Adrenal gland (tissue), 12 donors: ENCODE measurements around the gene MAP3K7CL. TPM values are rescaled to one million over a fixed set of nuclear protein-coding genes. Genes with fewer than 3 reads are reported as not detected.
A peak's percentile ranks its signal among the peaks of the same experiment; 100 is the strongest.
"Not testable (repeated sequence)": the region's sequence is repeated elsewhere in the genome, so short reads cannot be mapped to it uniquely, and the experiment has no call there.

ENCODE experiments used
- DNase-seq, 7 donors: peaks; one replicate each; pipeline ENCODE4 v3.0.0-alpha.2; 2019 to 2020
- H3K27ac ChIP-seq, 5 donors: fragments of 200-600 bp; sonication (generic) in 4 of 5; 1 replicate in 3 of 5; 2 replicates in 2 of 5; pipeline versions ENCODE4 v1.5.1 to v1.8.0; 2016 to 2020; ENCODE audit warnings: mild to moderate bottlenecking in 1 of 5
- H3K27me3 ChIP-seq: fragments of 200-600 bp; 2 replicates; pipeline ENCODE4 v1.8.0; 2021
- H3K36me3 ChIP-seq, 2 donors: fragments of 200-600 bp; replicated peaks in 1 of 2; 1 replicate in 1 of 2; 2 replicates in 1 of 2; pipeline versions ENCODE4 v1.5.1 to v1.8.0; 2018 to 2022
- H3K4me1 ChIP-seq, 2 donors: fragments of 200-600 bp; replicated peaks in 1 of 2; 1 replicate in 1 of 2; 2 replicates in 1 of 2; pipeline versions ENCODE4 v1.5.1 to v1.8.0; 2018 to 2021
- H3K4me3 ChIP-seq, 4 donors: fragments of 200-600 bp; sonication (generic) in 3 of 4; one replicate each; pipeline ENCODE4 v1.5.1; 2016 to 2018
- H3K9me3 ChIP-seq, 3 donors: fragments of 200-600 bp; sonication (generic) in 1 of 3; replicated peaks in 1 of 3; 1 replicate in 2 of 3; 2 replicates in 1 of 3; pipeline versions ENCODE4 v1.5.1 to v1.8.0; 2016 to 2021
- CTCF ChIP-seq, 6 experiments: fragments of 450-650 bp in 4 of 6; fragments of 200-600 bp in 2 of 6; sonication (generic) in 1 of 6; IDR thresholded peaks; 1 replicate in 5 of 6; 2 replicates in 1 of 6; pipeline versions ENCODE4 v1.5.1 to v1.8.0; 2016 to 2021; ENCODE audit warnings: antibody characterized with exemption in 6 of 6, mild to moderate bottlenecking in 2 of 6, moderate library complexity in 1 of 6
- POLR2A ChIP-seq, 2 donors: fragments of 450-650 bp; IDR thresholded peaks; one replicate each; pipeline ENCODE4 v1.6.1; 2017; ENCODE audit warnings: antibody characterized with exemption in 2 of 2, mild to moderate bottlenecking in 2 of 2, moderate library complexity in 1 of 2
- WGBS, 4 donors: extraction: QIAGEN DNeasy Blood & Tissue Kit in 2 of 4; methylation state at CpG; one replicate each; pipeline versions ENCODE4 v1.1.5 to v1.1.7; 2013 to 2017; 5-methylcytosine and 5-hydroxymethylcytosine counted together
- intact Hi-C, 2 donors: fragments of 100-400 bp; cut with DNase I; formaldehyde crosslinking; loops; one replicate each; pipeline versions ENCODE4 v1.14.1 to v1.15.0; 2022 to 2023
- polyA plus RNA-seq, 3 donors: library from polyadenylated mRNA; stranded (reverse); fragments of 200-250 nt in 2 of 3; fragments of 350-450 nt in 1 of 3; fragmentation: Illumina TruSeq in 1 of 3; extraction: RNeasy Lipid Tissue Mini Kit (QIAGEN cat#74804) in 1 of 3; gene quantifications; one replicate each; pipeline ENCODE4 v1.2.3, GENCODE V29; 2013 to 2014
- total RNA-seq, 9 donors: library from RNA; depleted of rRNA in 4 of 9; stranded (reverse); fragments of >200 nt in 4 of 9; fragments of 120-200 nt in 1 of 9; fragmentation: NEBNext Ultra II Directional in 1 of 9; extraction: Animal tissue kit (Norgen Biotek cat#: 25700) in 1 of 9; gene quantifications; one replicate each; pipeline versions ENCODE4 v1.1.0 to v1.2.4, GENCODE V29; 2013 to 2023
- donor health status: healthy with polysubstance abuse.
- donor health status: Bipolar disorder and iron deficiency.
- donor health status: DM: yes; HTN: yes; CAD: no.
- donor health status: DM: no; HTN: no; CAD: no.
- donor health status: DM: no; HTN: no; CAD: no.
- donor health status: DM: yes; HTN: yes; CAD: no.

Gene MAP3K7CL
- total and polyA plus RNA-seq, 12 donors, result 3.6 to 29.5 (median 16.9) TPM

GRCh38 chr21:29159842-29160241, 29.4 kb downstream of the MAP3K7CL start:
- Histone ChIP-seq H3K27ac (no peak overlapping the region), H3K36me3 (no peaks in the 10 kb centered on the region), H3K4me3 (no peak overlapping the region), H3K4me1 (peaks cover 0 to 4% of the 10 kb centered on the region in 2 donors), H3K9me3 (no peaks in the 10 kb centered on the region), H3K27me3 (no peaks in the 10 kb centered on the region)
- 87 to 94% (median 92%) methylated on average over 4 of the region's 4 CpGs for WGBS, 4 donors
- intact Hi-C loops, result loop anchor here (5.0 to 10.0 kb wide), 4 partner anchors 65 to 212 kb away; partner anchors contain the start of gene BACH1 (in 1 of the 2)
- no peak for TF ChIP-seq CTCF (IDR thresholded peaks at IDR 0.05)
- TF ChIP-seq POLR2A (IDR thresholded peaks at IDR 0.05), result no peak
- no peak for DNase-seq

GRCh38 chr21:29162825-29163224, 32.4 kb downstream of the MAP3K7CL start:
- H3K4me1 ChIP-seq, H3K4me3 ChIP-seq, H3K9me3 ChIP-seq, H3K36me3 ChIP-seq, H3K27me3 ChIP-seq: not testable (repeated sequence)
- intact Hi-C loops, result loop anchor here in 1 of 2 donors (5.0 to 10.0 kb wide), 2 partner anchors 132 to 209 kb away; partner anchors contain the start of gene BACH1
- peak in 3 of 7 donors; percentile 27 to 67 (median 53) for DNase-seq
- WGBS, 4 donors, result 62 to 69% (median 67%) methylated on average over 9 of the region's 9 CpGs
- peak overlapping the region in 2 of 5 donors; percentile 50 to 56 for H3K27ac ChIP-seq

GRCh38 chr21:29163341-29164115, 33.1 kb downstream of the MAP3K7CL start:
- 78 to 82% (median 79%) methylated on average over 9 of the region's 9 CpGs for WGBS, 4 donors
- H3K4me3 ChIP-seq, result no peak overlapping the region
- no peaks in the 10 kb centered on the region for H3K27me3 ChIP-seq
- H3K4me1 ChIP-seq, result peaks cover 0 to 6% of the 10 kb centered on the region in 2 donors
- no peaks in the 10 kb centered on the region for H3K36me3 ChIP-seq
- H3K27ac ChIP-seq, result peak overlapping the region in 2 of 5 donors; percentile 50 to 56
- TF ChIP-seq CTCF (IDR thresholded peaks at IDR 0.05), result no peak
- TF ChIP-seq POLR2A (IDR thresholded peaks at IDR 0.05), result no peak
- H3K9me3 ChIP-seq, result no peaks in the 10 kb centered on the region
- peak in 1 of 7 donors; percentile 22 for DNase-seq
- intact Hi-C loops, result loop anchor here in 1 of 2 donors (5.0 to 10.0 kb wide), 2 partner anchors 131 to 209 kb away; partner anchors contain the start of gene BACH1

GRCh38 chr21:29164323-29164942, 34.0 kb downstream of the MAP3K7CL start:
- Histone ChIP-seq H3K4me1 (peaks cover 0 to 8% of the 10 kb centered on the region in 2 donors), H3K27me3 (no peaks in the 10 kb centered on the region), H3K27ac (no peak overlapping the region), H3K4me3 (peak overlapping the region in 1 of 4 donors; percentile 30), H3K9me3 (no peaks in the 10 kb centered on the region), H3K36me3 (no peaks in the 10 kb centered on the region)
- intact Hi-C loops, result loop anchor here in 1 of 2 donors (5.0 to 10.0 kb wide), 2 partner anchors 130 to 208 kb away; partner anchors contain the start of gene BACH1
- peak in 2 of 7 donors; percentile 24 to 31 for DNase-seq
- 22 to 33% (median 27%) methylated on average over 8 of the region's 8 CpGs for WGBS, 4 donors
- peak; percentile 43 to 90 (median 81) for TF ChIP-seq CTCF (IDR thresholded peaks at IDR 0.05)
- TF ChIP-seq POLR2A (IDR thresholded peaks at IDR 0.05), result no peak
